GM18517 (cell line): ENCODE data around the gene INKA1.
A peak's percentile ranks its signal among the peaks of the same experiment; 100 is the strongest.

Experiments
- ATAC-seq: cut with Tn5 transposase; IDR thresholded peaks from one replicate; pipeline ENCODE4 v1.9.1; 2021; ENCODE audit warnings: mild to moderate bottlenecking, moderate library complexity; ENCODE audit not compliant: unreplicated experiment

Gene INKA1

GRCh38 chr3:49786357-49787181, 16.5 kb upstream of the INKA1 start, which contains the start of gene IP6K1:
IP6K1 (minus strand) TSS chr3:49786542; CDS start chr3:49748040, 38,502 bp downstream.
- ATAC-seq, result peak; percentile 99

DNA sequence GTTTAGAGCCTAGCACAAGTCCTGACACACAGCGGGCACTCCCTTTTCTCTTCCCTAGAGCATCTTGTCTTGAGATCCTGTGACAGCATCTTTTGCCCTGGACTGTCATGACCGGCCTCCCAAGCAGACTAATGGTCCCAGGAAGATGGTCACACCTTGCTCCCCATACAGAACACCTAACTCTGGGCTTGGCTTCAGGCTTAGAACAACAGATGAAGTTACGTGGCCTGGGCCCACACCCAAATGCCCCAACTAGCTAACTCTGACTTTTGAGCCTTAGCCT, 15.9 kb upstream of the INKA1 start:
- ATAC-seq, result no peak

DNA sequence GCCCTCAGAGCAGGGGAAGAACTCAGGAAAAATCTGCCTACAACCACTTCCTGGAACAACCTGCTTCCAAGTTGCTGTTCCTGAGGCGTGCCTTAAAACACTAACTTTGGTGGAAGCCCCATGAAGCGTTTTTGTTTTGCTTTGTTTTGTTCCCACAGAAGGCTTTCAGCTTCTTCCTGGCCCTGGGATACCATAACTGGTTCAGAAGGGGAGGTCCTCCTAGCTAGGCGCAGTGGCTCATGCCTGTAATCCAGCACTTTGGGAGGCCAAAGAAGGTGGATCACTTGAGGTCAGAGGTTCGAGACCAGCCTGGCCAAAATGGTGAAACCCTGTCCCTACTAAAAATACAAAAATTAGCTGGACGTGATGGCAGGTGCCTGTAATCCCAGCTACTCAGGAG, 15.5 kb upstream of the INKA1 start:
- no peak for ATAC-seq

DNA sequence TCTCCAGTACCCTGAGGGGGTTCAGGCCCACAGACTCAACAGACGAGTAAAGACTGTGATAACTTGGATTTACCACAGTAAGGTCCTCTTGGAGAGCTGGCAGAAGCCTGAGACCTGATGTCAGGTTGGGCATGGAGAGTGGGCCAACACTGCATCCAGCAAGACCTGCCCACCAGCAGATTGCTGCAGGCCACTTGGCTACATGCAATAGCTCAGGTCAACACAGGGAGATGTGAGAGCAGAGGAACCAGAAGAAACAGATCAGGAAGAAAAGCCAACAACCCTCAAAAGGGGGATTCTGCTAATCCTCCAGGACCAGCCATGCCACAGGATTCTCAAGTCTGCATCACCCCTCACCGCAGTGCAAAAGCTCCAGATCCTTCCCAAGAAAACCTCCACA, 15.0 kb upstream of the INKA1 start:
- no peak for ATAC-seq

GRCh38 chr3:49790626-49791411, 12.2 kb upstream of the INKA1 start:
- no peak for ATAC-seq

DNA sequence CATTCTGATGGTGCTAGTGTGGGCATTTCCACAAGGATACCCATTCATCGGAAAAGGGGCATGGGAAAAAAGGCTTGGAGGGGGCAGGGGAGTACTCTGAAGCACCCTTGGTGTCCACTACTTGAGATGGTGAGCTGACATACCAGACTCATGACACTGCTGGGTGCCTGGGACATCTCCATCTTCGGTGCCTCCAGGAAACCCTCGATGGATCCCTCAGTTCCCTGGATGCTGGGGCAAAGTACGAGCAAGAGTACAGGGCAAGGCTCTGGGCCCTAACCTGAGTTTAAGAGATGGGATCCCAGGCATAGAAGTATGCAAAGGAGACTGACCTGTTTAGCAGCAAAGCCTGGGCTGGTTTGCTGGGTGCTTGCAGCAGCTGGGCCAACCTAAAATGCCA, 11.5 kb upstream of the INKA1 start:
- ATAC-seq, result no peak

GRCh38 chr3:49792371-49793150, 10.5 kb upstream of the INKA1 start:
- no peak for ATAC-seq

GRCh38 chr3:49793486-49794085, 9.5 kb upstream of the INKA1 start:
- ATAC-seq, result no peak

- ATAC-seq, result no peak
Measured at GRCh38 chr3:49794431-49794830, 8.6 kb upstream of the INKA1 start.

DNA sequence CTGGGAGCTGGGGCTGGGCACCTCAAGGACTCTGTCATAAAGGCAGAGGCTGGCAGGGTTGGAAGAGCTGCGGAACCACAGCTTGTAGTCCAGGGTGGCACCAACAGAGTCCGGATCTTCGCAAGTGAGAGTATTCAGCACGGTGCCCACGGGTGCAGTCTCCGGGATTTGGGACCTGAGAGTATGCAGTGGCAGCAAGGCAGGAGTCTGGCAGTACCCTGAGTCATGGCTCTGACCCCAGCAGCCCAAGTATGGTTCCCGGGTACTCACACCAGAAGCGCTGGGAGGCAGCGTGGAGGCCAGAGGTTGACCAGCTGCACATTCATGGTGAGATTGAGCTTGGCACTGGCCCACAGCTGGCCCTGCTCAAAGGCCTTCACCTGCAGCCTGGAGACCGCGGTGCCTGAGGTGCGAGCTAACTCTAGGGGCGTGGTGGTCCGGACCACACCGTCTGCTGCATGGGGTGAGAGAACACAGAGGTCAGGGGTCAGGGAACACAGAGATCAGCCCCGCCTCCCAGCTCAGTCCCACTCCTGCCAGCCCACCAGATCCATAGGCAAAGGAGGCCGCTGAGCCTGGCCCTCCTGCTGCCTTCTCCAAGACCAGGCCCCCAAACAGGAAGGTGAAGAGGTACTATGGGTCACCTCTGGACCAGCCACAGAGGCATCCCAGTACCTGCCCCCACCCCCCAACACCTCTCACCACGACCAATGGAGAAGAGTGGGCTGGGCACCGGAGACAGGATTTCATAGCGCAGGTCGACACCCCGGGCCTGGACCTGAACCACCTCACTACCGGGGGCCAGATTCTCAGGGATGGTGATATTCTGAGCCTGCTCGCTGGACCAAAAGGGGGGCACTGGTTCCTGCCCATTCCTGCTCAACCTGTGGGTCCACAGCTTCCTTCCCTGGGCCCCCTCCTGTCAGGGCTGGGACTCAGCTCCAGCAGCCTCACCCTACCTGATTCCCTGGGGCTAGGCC, 7.8 kb upstream of the INKA1 start:
- ATAC-seq, result no peak

DNA sequence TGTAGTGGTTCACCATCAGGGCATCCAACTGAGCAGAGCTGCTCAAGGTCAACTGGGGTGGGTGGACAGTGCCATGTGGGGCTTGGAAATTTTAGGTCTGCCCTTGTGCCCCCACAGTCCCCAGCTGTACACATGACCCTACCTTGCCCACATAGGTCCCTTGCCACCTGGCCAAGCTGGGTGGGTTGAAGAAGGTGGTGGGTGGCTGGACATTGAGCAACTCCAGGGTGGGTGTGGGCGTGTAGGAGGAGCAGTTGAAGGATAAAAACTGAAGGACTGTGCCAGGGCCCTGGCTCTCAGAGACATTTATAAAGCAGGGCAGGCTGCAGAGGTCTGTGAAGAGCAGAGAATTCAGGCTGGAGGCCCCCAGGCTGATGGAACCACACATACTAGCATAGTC, 4.0 kb upstream of the INKA1 start:
- ATAC-seq, result no peak

GRCh38 chr3:49799761-49800160, 3.3 kb upstream of the INKA1 start, which contains the start of gene CDHR4:
CDHR4 (minus strand) TSS chr3:49799873; CDS start chr3:49799812, 61 bp downstream.
- ATAC-seq, result no peak

DNA sequence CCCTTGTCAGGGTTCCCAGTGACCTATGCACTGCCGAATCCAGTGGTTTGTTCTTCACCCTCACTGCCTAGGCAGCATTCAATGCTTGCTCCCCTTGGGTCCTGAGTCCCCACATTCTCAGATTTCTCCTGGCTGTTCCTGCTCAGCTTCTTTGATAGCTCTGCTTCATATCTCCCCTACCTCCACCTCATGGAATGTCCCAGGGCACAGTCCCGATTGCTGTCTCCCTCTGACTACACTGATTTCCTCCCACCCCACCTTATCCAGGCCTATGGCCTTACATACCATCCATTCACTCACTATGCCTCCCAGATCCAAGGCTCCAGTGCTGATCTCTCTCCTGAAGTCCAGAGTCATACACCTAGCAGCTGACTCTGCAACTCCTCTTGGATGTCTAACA, 1.9 kb upstream of the INKA1 start:
- no peak for ATAC-seq

DNA sequence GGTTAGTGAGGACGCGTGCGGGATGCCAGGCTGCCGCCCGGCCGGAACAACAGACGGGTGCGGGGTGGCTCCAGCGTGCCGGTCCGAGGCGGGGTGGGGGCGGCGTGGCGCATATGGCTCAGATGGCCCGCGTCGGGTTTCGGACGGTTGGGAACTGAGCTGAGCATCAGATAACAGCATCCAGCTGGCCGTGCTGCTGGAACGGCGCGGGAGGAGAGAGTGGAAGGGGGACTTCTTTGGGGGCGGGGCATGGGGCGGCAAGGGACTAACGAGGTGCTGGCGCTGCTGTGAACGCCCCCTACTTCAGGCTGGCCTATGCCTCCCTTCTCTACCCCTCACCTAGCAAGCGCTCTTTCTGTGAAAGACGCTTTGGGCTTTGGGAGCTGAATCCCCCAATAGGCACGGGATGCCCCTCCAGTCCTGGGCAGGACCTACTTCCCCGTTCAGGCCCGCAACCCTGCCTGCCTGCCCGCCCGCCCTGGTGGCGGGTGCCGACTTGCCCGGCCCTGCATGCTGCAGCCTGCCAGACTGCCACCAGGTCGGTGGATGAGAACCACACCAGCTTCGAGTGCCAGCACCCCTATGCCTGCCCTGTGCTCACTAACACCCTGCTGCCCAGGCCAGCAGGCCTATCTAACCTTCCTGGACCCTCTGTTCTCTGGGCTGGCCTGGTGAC, 542 bp downstream of the INKA1 start:
- peak; percentile 17 for ATAC-seq

DNA sequence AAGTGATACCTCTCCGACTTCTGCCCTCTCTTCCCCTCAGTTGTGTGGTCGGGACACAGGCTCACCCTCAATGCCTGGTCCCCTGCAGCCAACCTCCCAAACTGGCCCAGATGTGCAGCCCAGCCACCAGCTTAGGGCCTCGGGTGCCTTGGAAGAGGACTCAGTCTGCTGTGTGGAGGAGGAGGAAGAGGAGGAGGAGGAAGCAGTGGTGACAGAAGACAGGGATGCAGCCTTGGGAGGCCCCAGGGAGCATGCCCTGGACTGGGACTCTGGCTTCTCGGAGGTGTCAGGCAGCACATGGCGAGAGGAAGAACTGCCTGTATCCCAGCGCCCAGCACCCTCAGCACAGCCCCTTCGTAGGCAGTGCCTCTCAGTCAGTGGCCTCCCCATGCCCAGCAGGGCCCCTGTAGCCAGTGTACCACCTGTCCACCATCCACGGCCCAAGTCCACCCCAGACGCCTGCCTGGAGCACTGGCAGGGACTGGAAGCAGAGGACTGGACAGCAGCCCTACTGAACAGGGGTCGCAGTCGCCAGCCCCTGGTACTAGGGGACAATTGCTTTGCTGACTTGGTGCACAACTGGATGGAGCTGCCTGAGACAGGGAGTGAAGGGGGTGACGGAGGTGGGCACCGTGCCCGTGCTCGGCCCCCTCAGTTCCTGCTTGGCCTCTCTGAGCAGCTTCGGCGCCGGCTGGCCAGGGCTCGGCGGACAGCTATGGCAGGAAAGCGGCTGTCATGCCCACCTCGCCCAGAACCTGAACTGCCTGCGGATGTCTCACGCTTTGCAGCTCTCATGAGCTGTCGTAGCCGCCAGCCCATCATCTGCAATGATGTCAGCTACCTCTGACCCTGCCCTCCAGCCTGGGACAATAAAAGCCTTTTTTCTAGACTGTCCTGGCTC, 1.3 kb downstream of the INKA1 start:
- ATAC-seq, result no peak

DNA sequence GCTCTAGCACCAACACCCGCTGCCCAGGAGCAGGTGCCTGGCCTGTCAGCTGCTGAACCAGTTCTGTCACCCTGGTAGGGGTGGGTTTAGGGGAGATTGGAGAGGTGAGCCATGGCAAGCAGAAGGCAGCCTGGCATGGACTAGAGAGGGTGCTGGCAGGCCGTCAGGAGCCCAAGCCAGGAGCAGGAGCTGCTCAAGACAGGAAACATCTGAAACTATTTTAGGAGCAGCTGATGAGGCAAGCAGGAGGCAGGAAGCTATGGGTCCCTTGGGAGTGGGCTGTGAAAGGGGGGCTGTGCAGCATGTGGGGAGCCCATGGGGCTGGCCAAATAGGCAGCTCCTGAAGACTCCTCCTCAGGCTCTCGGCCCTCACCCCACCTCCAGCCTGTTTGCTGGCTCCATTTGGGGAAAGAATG, 2.3 kb downstream of the INKA1 start:
- no peak for ATAC-seq

- ATAC-seq, result no peak
Measured at GRCh38 chr3:49805897-49806701, 3.0 kb downstream of the INKA1 start.
